Calu3 (cell line): ENCODE measurements around the gene MAEA. TPM values are rescaled to one million over a fixed set of nuclear protein-coding genes. Genes with fewer than 3 reads are reported as not detected.

Experiments
- BruUV-seq: library from RNA; stranded (reverse); fragments of 400-500 nt; replicated peaks from 2 replicates; lab custom pipeline; 2021; lab: Mats Ljungman, UMichigan
- CTCF ChIA-PET: fragments of 300-600 bp; sonication (Branson Sonifier 250); formaldehyde crosslinking; loops from one replicate; lab custom pipeline; 2022; ENCODE audit warnings: antibody characterized with exemption; lab: Charles Lee
- DNase-seq: peaks from one replicate; pipeline ENCODE4 v3.0.0; 2022
- H3K27ac Mint-ChIP-seq: one replicate; pipeline ENCODE4 v1.8.0; 2022; ENCODE audit warnings: mixed read lengths; ENCODE audit not compliant: unreplicated experiment
- H3K27me3 Mint-ChIP-seq: one replicate; pipeline ENCODE4 v1.8.0; 2022; ENCODE audit warnings: mixed read lengths; ENCODE audit not compliant: unreplicated experiment
- H3K36me3 Mint-ChIP-seq: one replicate; pipeline ENCODE4 v1.8.0; 2022; ENCODE audit warnings: mild to moderate bottlenecking, moderate library complexity, mixed read lengths; ENCODE audit not compliant: insufficient read depth, unreplicated experiment
- H3K4me1 Mint-ChIP-seq: one replicate; pipeline ENCODE4 v1.8.0; 2022; ENCODE audit warnings: mild to moderate bottlenecking, low read depth, mixed read lengths; ENCODE audit not compliant: unreplicated experiment
- H3K4me3 Mint-ChIP-seq: one replicate; pipeline ENCODE4 v1.8.0; 2022; ENCODE audit warnings: mild to moderate bottlenecking, low read depth, moderate library complexity, mixed read lengths; ENCODE audit not compliant: unreplicated experiment
- H3K9me3 Mint-ChIP-seq: one replicate; pipeline ENCODE4 v1.8.0; 2022; ENCODE audit warnings: low read depth, mixed read lengths; ENCODE audit not compliant: unreplicated experiment
- intact Hi-C: fragments of 100-400 bp; cut with micrococcal nuclease; formaldehyde crosslinking; loops from one replicate; pipeline ENCODE4 v1.10.0; 2022; ENCODE audit not compliant: unreplicated experiment
- total RNA-seq: library from RNA; stranded (reverse); gene quantifications from 2 replicates; pipeline ENCODE4 v1.2.3, GENCODE V29; 2022
- TF ChIP-seq, protein P1 (sequence below): fragments of 200-600 bp; IDR thresholded peaks from one replicate; pipeline ENCODE4 v1.8.0; 2022; ENCODE audit warnings: antibody characterized with exemption; ENCODE audit not compliant: unreplicated experiment

MAEA gene
- total RNA-seq, 1 experiment from 2014 or later, result 59.0 TPM

GRCh38 chr4:1315836-1316536, 26.3 kb downstream of the MAEA start:
- intact Hi-C loops, result no loop called here
- BruUV-seq, result no TSS peak
- Mint-ChIP-seq H3K36me3 (peaks cover 64% of the 10 kb centered on the region), H3K27me3 (no peaks in the 10 kb centered on the region), H3K9me3 (no peaks in the 10 kb centered on the region), H3K4me1 (no peaks in the 10 kb centered on the region), H3K27ac (no peak overlapping the region), H3K4me3 (no peak overlapping the region)
- no peak for DNase-seq
- CTCF ChIA-PET, result no interaction called here
- TF ChIP-seq, protein P1, sequence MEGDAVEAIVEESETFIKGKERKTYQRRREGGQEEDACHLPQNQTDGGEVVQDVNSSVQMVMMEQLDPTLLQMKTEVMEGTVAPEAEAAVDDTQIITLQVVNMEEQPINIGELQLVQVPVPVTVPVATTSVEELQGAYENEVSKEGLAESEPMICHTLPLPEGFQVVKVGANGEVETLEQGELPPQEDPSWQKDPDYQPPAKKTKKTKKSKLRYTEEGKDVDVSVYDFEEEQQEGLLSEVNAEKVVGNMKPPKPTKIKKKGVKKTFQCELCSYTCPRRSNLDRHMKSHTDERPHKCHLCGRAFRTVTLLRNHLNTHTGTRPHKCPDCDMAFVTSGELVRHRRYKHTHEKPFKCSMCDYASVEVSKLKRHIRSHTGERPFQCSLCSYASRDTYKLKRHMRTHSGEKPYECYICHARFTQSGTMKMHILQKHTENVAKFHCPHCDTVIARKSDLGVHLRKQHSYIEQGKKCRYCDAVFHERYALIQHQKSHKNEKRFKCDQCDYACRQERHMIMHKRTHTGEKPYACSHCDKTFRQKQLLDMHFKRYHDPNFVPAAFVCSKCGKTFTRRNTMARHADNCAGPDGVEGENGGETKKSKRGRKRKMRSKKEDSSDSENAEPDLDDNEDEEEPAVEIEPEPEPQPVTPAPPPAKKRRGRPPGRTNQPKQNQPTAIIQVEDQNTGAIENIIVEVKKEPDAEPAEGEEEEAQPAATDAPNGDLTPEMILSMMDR, result no peak

- Mint-ChIP-seq H3K4me1 (no peaks in the 10 kb centered on the region), H3K9me3 (no peaks in the 10 kb centered on the region), H3K27ac (no peak overlapping the region), H3K27me3 (no peaks in the 10 kb centered on the region), H3K4me3 (no peak overlapping the region), H3K36me3 (peaks cover 71% of the 10 kb centered on the region)
- intact Hi-C loops, result no loop called here
- CTCF ChIA-PET, result no interaction called here
- DNase-seq, result no peak
- TF ChIP-seq, protein P1, result no peak
- BruUV-seq, result no TSS peak
Observed at GRCh38 chr4:1316537-1317168, 27.0 kb downstream of the MAEA start.

- Mint-ChIP-seq H3K9me3 (no peaks in the 10 kb centered on the region), H3K4me3 (no peak overlapping the region), H3K27ac (no peak overlapping the region), H3K27me3 (no peaks in the 10 kb centered on the region), H3K36me3 (peaks cover 68% of the 10 kb centered on the region), H3K4me1 (no peaks in the 10 kb centered on the region)
- TF ChIP-seq, protein P1, result no peak
- intact Hi-C loops, result no loop called here
- no peak for DNase-seq
- CTCF ChIA-PET, result no interaction called here
- BruUV-seq, result no TSS peak
Observed at GRCh38 chr4:1317177-1318045, 27.7 kb downstream of the MAEA start.

DNA sequence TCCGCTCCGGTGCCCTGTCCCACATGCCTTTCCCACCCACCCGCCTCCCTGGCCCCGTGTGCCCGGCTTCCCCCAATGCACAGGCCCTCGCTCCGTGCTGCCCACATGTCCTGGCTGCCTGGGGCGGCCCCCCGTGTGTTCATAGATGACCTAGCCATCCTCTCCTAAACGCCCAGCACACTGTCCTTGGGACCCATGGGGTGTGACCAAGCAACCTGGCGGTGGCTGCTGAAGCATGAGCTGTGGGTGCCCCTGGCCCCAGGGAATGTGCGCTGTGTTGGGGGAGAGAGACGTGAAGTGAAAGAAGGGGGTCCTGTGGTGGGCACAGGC, 28.3 kb downstream of the MAEA start:
- DNase-seq, result no peak
- H3K9me3 Mint-ChIP-seq, result no peaks in the 10 kb centered on the region
- peaks cover 62% of the 10 kb centered on the region for H3K36me3 Mint-ChIP-seq
- TF ChIP-seq, protein P1, result no peak
- no peaks in the 10 kb centered on the region for H3K4me1 Mint-ChIP-seq
- H3K27ac Mint-ChIP-seq, result no peak overlapping the region
- H3K27me3 Mint-ChIP-seq, result no peaks in the 10 kb centered on the region
- CTCF ChIA-PET, result no interaction called here
- BruUV-seq, result no TSS peak
- intact Hi-C loops, result no loop called here
- no peak overlapping the region for H3K4me3 Mint-ChIP-seq
